GM18526 (cell line): ENCODE measurements around the gene CPEB2.

ENCODE experiments used
- POLR2A ChIP-seq: IDR thresholded peaks from 3 replicates; pipeline ENCODE4 v1.6.1; 2011; ENCODE audit not compliant: insufficient read length; ENCODE audit errors: extremely low read depth

Gene CPEB2

GRCh38 chr4:15118292-15118691, 116.0 kb downstream of the CPEB2 start:
- TF ChIP-seq POLR2A: no peak
